ENCODE results near the gene GXYLT2. TPM values are rescaled to one million over a fixed set of nuclear protein-coding genes. Genes with fewer than 3 reads are reported as not detected.

GXYLT2 gene
- total RNA-seq, 4 donors from 2014 or later: 1.3 to 74.1 (median 18.5) TPM

- H3K27ac ChIP-seq: peak overlapping the region; percentile 54 to 80
- peak overlapping the region; percentile 84 to 91 for H3K4me3 ChIP-seq
- DNase-seq: no peak
- H3K36me3 ChIP-seq: no peaks in the 10 kb centered on the region
- no peak for TF ChIP-seq CTCF (IDR thresholded peaks at IDR 0.05)
- no peak for TF ChIP-seq POLR2A (IDR thresholded peaks at IDR 0.05)
- no peaks in the 10 kb centered on the region for H3K27me3 ChIP-seq
- no peaks in the 10 kb centered on the region for H3K9me3 ChIP-seq
- peaks cover 0 to 9% of the 10 kb centered on the region in 2 donors for H3K4me1 ChIP-seq
- intact Hi-C loops (cut with DNase I; ENCODE audit: low total_unique reads): no loop called here
Measured at GRCh38 chr3:72847282-72847681, 40.6 kb upstream of the GXYLT2 start.

- DNase-seq: peak; percentile 96
- Histone ChIP-seq H3K4me3 (peak within 1 kb of the TSS; percentile 84 to 91), H3K9me3 (no peaks in the 10 kb centered on the region), H3K27me3 (no peaks in the 10 kb centered on the region), H3K36me3 (no peaks in the 10 kb centered on the region), H3K4me1 (peaks cover 0 to 9% of the 10 kb centered on the region in 2 donors), H3K27ac (peak within 1 kb of the TSS; percentile 54 to 80)
- intact Hi-C loops (cut with DNase I; ENCODE audit: low total_unique reads): no loop called here
- TF ChIP-seq CTCF (IDR thresholded peaks at IDR 0.05) (no peak), POLR2A (IDR thresholded peaks at IDR 0.05) (peak in 1 of 2 donors; percentile 53)
Measured at GRCh38 chr3:72847751-72848702, 39.8 kb upstream of the GXYLT2 start, which contains the start of gene SHQ1. Gene SHQ1, minus strand, starts transcription at chr3:72848445. Its CDS starts 105 bp downstream, at chr3:72848340.

DNA sequence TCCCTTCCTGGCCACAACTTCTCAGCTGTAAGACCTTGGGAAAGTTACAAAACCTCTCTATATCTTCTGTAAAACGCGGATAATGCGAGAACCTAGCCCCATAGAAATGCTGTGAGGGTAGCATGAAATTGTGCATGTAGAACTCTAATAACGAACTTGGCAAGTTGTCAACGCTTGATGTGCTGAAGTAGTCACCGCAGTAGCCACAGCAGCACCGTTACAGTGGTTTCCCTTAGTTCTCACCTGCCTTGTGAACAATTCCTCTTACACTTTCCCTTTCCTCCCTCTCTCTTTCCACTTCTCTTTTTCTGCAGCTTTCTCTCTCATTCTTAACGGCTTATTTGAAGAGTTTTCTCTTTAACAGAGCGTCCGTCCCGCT, 39.2 kb upstream of the GXYLT2 start:
- TF ChIP-seq POLR2A (IDR thresholded peaks at IDR 0.05): no peak
- TF ChIP-seq CTCF (IDR thresholded peaks at IDR 0.05): no peak
- no peak for DNase-seq
- intact Hi-C loops (cut with DNase I; ENCODE audit: low total_unique reads): no loop called here

DNA sequence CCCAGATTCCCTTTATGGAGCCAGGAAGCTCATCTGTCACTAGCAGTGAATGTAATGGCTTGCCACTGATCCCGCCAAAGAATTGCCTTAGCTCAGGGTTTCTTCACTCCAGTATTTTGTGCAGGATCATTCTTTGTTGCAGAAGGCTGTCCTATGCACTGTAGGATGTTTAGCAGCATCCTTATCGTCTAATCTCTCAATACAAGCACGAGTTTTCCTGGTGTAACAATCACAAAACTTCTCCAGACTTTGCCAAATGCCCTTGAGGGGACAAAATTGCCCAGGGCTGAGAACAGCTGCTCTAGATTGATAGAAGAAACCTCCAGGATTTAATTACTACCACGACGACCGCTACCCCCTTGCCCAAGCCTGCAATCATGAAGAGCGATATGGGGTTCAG, 32.8 kb upstream of the GXYLT2 start:
- Histone ChIP-seq H3K27me3 (no peaks in the 10 kb centered on the region), H3K9me3 (no peaks in the 10 kb centered on the region), H3K4me1 (no peaks in the 10 kb centered on the region), H3K27ac (no peak overlapping the region), H3K36me3 (no peaks in the 10 kb centered on the region), H3K4me3 (no peak overlapping the region)
- no peak for DNase-seq
- intact Hi-C loops (cut with DNase I; ENCODE audit: low total_unique reads): no loop called here
- TF ChIP-seq POLR2A (IDR thresholded peaks at IDR 0.05): no peak
- no peak for TF ChIP-seq CTCF (IDR thresholded peaks at IDR 0.05)

More for the DNA sequence above, 39.2 kb upstream of the GXYLT2 start:
- Histone ChIP-seq H3K27me3 (no peaks in the 10 kb centered on the region), H3K9me3 (no peaks in the 10 kb centered on the region), H3K4me3 (peak overlapping the region; percentile 84 to 91), H3K27ac (no peak overlapping the region), H3K36me3 (no peaks in the 10 kb centered on the region), H3K4me1 (peaks cover 0 to 9% of the 10 kb centered on the region in 2 donors)

- TF ChIP-seq POLR2A (IDR thresholded peaks at IDR 0.05) (no peak), CTCF (IDR thresholded peaks at IDR 0.05) (no peak)
- DNase-seq: no peak
- H3K27ac ChIP-seq: no peak overlapping the region
- H3K4me1 ChIP-seq: no peaks in the 10 kb centered on the region
- intact Hi-C loops (cut with DNase I; ENCODE audit: low total_unique reads): no loop called here
- no peaks in the 10 kb centered on the region for H3K9me3 ChIP-seq
- no peak overlapping the region for H3K4me3 ChIP-seq
- no peaks in the 10 kb centered on the region for H3K36me3 ChIP-seq
- H3K27me3 ChIP-seq: no peaks in the 10 kb centered on the region
Measured at GRCh38 chr3:72860053-72860452, 27.8 kb upstream of the GXYLT2 start.

Measured in uterus (tissue), 4 donors.